ENCODE results near the gene PLXNA2. TPM values are rescaled to one million over a fixed set of nuclear protein-coding genes. Genes with fewer than 3 reads are reported as not detected.

PLXNA2 gene
- total RNA-seq, 1 experiment from 2014 or later: 2.8 TPM

DNA sequence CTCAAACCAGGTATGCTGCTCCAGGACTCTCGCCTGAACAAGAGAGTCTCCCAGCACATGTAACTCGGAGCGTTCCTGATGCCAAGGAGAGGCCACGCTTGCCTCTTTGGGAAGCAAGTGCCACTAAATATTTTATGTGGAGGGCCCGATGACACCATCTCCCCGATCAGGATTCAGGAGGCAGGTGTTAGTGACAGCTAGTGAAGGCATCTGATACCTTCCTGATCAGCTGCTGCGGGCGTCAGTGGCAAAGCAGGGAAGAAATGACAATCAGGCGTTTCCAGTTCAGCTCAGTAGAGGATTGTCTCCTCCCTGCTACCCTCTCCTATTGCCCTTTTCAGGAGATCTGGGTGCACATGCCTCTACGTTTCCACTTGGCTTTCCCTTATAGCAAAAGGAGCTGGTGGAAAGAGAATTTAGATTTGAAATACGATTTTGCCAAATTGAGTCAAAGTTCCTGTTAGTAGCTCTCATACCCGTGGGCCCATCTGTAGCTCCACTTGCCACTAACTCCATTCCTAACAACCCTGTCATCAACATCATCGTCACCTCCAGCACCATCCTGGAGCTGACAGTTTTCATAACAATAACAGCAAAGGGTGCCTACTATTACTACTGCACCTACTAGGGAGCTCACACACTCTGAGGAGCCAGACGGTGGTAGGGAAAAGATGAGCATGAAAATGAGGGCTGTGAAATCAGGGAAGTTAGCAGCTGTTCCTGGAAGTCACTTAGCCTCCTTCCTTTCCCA lies 21.6 kb downstream of the PLXNA2 start:
- peak; percentile 33 for DNase-seq (ENCODE audit: low read depth)

DNA sequence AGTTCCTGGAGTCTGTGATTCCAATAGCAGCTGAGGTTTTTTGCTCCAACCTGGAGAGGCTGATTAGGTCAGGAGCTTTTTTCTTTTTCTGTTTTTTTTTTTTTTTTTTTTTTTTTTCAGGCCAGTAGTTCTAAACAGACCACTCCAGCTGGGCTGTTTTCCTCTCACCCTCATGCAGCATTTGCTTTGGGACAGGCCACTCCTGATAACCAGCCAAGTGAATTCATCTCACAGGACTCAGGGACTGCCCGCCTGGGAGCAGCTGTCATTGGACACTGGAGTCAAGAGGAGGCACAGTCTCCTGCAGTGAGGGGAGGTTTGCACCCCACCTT lies 22.9 kb downstream of the PLXNA2 start:
- no peak for DNase-seq (ENCODE audit: low read depth)

DNA sequence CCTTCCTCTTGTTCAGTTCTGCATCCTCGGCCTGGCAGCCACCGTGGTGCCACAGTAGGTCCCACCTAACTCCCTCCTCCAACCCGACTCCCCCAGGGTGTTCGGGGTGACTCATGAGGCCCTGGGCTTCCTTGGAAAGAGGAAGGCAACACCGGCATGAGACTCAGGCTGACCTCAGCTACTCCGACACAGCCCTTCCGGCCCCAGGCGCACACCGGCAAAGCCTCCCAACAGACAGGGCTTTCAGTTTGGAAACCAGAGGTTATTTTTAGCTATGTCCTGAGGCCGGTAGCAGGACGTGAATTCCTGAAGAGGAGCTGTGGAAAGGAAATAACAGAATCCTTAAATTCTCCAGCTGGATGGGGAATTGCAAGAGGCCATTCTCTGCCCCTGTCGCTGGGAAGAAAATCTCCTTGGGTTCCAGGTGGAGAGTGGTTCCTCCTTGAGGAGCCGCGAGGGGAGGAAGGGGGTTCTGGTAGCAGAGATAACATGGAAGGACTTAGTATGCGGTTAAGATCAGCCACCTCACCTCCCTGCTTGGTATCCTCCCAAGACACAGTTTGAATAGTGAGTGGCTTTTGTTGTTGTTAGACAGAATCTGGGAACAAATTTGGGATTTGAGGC lies 24.4 kb downstream of the PLXNA2 start:
- DNase-seq (ENCODE audit: low read depth): peak; percentile 97

DNA sequence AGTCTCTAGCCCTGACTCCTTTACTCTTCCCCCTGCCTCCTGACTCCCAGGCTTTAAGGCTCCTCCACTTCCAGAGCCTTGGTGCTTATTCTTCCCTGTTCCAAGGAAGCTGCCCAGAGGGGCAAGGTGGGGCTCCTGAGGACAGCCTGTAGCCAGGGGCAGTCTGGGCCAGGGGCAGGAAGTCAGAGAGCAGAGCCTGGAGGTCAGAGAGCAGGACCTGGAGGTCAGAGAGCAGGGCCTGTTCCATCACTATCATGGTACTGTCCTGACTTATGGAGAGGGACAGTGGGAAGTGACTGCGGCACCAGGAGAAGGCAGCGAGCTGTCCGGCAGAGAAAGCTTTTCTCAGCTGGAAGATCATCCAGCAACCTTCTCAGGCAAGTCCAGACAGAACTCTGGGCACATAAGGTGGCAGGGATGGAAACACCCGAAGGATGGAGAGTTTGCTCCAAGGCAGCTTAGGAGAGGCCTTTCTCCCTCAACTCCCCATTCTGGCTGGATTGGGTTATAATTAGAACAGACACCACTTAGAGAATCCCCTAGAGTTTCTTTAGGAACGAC lies 25.0 kb downstream of the PLXNA2 start:
- no peak for DNase-seq (ENCODE audit: low read depth)

DNA sequence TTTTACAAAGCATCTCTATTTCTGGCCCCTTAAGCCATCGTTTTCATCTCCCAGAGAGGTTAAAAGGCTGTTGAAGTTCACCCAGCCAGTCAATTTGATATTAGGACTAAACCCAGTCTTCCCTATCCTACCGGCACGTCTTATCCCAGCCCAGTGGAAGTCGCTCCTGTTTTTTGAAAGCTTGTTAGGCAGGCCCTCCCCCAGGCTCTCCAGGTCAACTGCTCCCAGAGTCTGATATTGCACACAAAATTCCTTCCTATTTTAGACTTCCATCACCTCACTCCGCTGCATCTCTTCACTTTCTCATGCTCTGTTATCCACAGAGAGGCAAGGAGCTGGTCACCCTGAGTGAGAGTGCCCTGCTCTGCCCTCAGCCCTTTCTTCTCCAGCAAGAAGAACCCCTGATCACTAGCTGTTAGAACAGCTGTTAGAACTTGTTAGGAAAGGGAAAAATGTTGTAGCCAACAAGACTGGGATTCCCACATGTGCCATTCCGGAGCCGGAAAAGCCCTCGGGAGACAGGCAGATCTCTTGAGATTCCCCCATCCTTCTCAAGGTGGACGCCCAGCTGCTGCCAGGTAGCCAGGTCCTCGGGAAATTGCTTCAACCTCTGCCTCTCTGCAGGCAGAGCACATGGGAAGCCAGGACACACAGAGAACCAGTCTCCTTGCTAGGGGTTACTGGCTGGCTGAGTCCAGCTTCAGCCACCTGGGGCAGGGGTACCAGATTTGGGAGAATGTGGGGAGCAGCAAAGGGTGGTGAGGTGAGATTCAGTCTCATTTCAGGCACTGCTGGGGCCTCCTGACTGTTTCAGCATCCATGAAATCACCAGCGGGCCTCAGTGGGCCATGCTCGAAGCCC lies 25.7 kb downstream of the PLXNA2 start:
- no peak for DNase-seq (ENCODE audit: low read depth)

DNA sequence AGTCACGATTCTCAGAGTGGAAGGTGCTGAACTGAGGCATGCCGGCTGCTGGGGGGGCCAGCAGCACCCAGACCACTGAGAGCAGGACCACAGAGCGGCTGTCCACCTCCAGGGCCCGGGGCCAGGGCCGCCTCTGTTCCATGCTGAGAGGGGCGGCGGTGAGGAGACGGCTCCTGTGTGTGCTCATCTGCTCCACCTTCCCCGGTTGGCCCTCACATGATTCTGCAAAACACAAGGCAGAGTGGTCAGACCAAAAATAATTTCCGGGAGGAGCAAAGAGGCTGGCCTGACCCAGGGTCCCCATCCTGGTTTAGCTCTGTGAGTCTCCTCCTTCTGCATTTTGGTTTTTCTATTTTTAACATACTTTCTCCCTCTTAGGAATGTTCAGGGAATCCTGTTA lies 26.4 kb downstream of the PLXNA2 start:
- DNase-seq (ENCODE audit: low read depth): no peak

DNA sequence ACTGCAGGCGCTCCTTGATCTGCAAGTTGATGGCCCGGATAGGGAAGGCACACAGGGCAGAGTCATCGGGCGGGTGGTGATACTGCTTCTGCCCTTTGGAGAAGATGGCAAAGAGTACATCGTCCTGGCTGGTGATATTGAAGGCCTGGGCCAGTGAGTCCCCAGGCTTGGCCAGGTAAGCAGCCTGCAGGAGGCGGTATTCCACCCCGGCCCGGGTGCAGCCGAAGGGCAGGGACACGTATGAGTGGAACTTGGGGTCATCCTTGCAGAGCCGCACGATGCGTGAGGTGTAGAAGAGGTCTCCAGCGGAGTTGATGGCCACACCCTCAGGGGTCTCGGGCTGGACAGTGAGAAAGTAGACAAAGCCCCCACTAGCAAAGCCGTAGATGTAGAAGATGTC lies 27.4 kb downstream of the PLXNA2 start:
- no peak for DNase-seq (ENCODE audit: low read depth)

DNA sequence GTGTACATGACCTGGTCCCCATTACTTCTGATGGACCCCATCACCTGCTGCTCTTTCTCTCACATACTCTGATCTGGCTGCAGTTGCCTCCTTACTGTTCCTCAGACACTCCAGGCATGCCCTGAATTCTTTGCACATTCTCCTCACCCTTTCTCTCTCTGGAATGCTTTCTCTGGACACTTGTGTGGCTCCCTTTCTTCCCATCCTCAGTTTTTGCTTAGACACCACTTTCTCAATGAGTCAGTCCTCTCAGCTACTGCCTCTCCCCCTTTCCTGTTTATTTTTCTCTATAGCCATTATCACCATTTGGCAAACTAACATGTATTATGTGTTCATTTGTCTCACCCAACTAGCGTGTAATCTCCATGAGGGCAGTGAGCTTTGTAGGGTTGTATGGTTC lies 28.1 kb downstream of the PLXNA2 start:
- DNase-seq (ENCODE audit: low read depth): peak; percentile 79

DNA sequence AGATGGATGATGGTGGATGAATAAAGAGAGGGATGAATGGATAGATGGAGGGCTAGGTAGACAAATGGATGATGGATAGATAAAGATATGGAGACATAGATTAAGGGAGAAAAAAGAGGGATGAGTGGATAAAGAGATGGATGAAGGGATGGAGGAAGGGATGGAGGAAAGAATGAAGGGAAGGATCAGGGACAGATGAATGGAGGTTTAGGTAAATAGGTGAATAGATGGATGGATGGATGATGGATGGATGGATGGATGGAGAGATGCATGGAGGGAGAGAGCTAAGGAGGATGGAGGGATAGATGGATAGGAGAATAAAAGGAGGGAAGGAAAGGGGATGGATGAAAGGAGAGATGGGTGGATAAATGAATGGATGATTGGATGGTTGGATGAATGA lies 28.8 kb downstream of the PLXNA2 start:
- no peak for DNase-seq (ENCODE audit: low read depth)

DNA sequence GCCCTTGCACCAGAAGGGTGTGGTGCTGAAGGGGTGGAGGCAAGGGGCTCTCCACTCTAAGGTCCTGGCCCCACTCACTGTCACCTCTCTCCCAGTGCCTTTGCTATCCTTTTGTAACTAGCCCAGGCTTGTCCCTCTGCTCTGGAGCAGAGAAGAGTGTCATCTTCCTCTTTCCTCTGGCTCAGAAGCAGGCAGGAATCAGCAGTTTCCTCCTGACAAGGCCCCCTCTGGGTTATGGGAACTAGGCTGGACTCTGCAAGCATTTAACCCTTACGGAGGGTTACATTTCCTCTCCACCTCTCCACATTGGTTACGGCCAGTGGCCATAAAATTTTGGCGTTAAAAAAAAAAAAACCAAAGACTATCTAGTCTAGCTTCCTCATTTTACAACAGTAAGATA lies 30.4 kb downstream of the PLXNA2 start:
- no peak for DNase-seq (ENCODE audit: low read depth)

DNA sequence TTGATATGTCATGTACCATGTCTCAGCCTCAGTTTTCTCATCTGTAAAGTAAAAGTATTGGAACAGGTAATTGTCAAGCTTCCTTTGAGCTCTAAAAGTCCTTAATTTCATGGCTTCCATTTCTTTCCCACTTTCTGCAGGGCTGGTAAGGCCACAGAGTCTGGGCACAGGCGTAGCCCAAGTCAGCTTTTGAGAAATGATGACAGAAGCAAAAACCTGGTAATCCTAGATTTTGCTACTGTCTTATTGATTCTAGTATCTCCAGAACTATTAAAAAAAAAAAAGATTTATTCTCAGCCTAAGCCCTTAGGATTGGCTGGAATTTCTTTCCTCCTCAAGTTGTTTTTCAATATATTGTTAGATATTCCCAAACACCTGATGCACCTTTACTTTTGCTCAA lies 31.3 kb downstream of the PLXNA2 start:
- DNase-seq (ENCODE audit: low read depth): no peak

DNA sequence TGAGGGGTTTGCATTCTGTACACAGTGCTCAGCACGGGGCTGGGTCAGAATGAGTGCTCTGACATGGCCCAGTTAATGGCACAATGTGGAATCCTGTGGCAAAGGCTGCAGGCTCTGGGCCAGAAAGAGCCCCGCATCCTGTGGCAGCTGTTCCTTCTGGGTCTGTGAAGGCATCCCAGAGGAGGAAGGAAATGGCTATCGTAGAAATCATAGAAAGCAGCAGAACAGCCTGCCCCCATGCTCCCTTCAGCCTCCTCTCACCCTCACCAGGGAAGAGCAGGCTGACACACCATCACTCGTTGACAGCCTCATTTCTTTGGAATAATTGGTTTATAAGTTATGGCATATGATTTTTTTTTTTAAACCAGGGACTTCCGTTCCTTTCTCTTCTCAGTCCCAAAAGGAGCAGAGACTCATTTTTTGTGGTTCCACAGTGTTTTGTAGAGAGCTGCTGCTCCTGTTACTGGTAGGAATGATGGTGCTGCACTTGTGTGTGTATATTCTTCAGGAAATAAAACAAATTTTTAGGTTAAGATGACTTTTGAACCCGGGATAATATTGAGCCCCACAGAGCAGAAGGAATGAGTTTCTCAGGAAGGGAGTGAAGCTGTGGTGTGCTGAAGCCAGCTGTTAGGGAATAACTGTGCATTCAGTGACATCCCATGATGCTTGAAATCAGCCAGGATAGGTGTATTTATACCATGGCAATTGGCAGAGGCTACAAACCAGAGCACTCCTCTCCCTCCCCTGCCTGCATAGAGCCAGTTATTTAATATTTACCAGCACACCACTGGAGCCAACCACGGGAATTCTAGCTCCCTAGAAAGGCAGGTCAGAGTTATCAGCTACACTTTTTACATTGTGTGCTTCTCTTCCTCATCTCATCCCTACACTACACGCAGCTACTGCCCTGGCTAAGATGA lies 32.0 kb downstream of the PLXNA2 start:
- peak; percentile 33 for DNase-seq (ENCODE audit: low read depth)

DNA sequence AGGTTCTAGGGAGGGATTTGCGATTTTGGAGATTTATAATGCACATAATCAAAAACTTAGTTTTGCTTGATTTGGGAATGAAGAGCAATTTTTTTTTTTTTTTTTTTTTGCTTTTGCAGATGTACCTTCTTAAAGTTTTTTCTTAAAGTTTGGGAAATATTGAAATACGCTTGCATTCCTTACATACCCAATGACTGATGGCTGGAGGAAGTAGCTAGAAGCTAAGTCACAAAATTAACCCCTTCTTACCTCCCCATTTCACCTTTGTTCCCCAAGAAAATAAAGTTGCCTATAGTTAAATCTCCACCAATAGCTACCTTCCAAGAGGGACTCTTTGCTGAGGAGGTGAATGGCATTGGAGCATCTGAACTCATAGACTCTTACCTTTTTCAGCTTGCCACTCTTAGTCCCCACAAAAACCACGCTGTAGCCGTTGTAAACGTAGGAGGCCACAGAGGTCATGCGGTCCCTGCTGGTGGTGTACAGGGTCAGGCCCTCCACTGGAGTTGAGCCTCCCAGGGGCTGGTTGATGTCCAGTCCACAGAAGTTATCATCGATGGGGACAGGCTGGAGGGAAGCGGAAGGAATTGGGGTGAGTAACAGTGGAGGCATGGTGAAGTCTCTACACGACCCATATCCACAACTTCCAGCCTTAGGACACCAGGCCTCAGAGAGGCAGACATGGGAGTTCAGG lies 34.1 kb downstream of the PLXNA2 start:
- DNase-seq (ENCODE audit: low read depth): peak; percentile 54

DNA sequence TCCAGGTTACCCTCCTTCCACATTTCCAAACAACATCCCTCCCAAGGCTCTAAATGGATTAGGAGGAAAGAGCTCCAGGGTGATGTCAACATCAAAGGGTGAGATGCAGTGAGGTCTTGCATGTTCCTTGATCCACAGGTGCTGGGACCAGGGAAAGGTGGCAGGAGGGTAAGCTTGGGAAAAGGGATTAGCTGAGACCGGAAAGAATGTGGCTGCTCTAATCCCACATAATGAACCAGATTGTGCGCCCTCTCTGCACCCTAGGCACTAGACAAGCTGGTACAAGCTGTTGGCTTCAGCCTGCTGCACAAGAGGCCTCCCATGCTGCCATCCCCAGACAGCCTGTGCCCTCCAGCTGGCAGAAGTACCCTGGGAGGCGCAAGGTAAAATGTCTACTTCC lies 34.9 kb downstream of the PLXNA2 start:
- peak; percentile 23 for DNase-seq (ENCODE audit: low read depth)

DNA sequence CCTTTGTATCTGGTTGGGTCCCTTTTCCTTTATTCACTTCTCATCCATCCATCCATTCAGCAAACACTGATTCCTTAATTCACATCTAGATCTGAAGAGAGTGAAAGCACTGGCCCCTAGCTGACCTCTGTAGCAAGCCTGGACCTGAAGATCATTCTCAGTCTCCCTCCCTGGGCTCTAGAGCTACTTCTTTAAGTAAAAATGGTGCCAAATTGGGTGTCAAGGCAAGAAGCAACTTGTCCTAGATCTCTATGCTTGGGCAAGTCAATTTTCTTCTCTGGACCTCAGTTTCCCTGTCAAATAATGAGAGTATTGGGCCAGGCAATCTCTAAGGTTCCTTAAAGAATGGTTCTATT lies 36.1 kb downstream of the PLXNA2 start:
- no peak for DNase-seq (ENCODE audit: low read depth)

DNA sequence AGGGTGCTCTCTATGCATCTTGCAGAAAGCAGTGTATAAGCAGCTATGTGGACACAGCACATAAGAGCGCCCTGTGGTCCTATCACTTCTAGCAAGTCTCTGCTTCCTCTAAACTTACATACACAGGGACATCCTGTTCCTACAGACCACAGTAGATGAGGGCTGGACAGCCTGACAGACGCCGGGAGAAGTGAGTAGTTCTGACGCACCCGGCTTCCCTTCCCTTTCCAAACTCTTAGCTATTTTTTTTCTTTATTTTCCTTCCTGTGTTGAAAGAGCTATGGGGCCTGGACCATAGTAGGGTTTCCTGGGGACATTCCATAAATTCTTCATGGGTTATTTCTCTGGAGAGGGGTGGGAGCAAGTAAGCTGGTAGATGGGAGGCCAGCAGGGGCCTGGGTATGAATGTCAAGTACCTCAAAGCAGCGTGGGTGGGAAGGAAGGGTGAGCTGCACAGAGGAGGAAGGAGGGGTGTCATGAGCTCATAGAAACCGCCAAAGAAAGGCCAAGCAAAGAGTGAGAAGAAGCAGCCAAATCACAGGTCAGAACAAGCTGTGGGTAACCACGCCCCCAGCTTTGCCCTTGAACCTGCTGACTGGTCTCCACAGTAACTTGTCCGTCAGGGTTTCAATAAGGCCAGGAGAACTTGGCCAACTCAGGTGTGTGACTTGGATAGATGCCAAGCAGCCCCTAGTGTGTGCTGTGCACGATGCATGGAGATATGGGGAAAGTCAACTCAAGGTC lies 36.6 kb downstream of the PLXNA2 start:
- peak; percentile 92 for DNase-seq (ENCODE audit: low read depth)

DNA sequence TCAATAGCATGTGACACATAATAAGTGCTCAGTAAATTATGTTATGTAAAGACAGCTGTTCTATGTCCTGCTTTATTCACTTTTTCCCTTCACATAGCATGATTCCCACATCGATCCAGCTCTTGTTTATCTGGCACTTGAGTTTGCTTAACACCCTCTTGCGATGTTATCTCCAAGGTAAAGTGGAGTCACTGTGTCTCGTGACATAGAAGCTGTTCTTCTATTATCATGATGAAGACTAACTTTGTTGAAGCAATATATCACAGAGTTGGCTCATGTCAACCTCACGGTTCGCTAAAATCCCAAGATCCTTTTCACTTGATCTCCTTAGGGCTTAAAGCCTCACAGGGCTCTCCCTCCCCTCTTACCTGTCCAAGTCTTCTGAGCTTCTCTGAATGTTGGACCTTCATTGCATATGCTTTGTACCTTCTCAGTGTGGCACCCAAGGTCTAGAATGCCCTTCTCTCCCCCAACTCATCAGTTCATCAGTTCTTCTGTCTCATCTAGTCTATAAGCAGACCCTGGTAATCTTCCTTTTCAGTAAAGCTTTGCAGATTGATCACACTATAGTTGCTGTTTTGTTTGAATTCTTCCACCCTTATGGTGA lies 38.0 kb downstream of the PLXNA2 start:
- DNase-seq (ENCODE audit: low read depth): no peak

DNA sequence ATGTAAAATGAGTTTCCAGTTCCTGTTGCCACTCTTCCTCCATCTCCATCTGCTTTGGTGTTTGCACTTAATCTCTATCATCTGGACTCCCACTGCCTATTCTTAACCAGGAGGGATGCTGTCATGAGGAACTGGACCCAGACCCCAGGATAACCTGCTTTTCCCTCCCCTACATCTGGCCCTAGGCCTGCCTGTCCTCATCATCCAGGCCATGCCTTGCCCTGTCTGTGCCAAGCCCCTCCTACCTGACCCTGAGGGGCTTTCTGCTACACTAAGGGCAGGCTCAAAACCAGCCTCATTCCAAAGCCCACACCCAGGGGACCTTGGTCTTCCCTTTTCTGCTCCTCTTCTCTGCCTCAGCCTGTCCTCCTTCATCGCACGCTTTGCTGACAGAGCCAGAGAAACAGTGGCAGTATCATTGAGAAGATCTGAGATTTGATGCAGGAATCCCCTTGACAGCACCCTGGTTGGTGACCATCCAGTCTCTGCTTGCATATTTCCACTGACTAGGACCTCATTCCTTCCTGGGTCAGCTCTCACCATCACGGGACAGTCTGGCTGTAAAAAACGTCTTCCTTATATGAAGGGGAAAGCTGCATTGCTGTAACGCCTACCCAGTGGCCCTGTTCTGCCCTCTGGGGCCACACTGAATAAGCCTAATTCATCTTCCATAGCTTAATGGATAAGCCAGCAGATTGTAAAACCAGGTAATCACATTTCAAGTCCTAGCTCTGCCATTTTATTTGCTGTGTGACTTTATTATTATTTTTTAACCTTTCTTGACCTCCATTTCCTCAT lies 38.8 kb downstream of the PLXNA2 start:
- DNase-seq (ENCODE audit: low read depth): no peak

DNA sequence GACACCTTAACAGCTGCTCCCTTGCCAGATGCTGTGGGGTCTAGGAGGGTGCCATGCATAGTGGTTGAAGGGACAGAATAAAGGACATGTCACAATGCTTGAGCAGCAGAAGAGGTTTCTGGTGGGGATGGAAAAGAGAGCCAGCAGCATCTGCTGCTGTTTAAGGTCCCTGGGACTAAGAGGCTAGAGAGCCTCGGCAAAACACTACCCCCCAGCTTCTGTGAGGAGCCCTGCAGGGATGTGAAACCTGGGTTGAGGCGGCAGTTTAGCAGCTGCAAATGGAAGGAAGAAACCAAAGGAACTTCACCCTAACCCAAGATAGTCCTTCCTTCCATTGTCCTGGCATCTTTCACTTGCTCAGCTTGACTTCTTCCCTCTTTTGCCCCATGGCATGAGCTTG lies 39.4 kb downstream of the PLXNA2 start:
- DNase-seq (ENCODE audit: low read depth): no peak
